SH-SY5Y (cell line): Measurements from ENCODE around the gene SMC1B.

ENCODE experiments used
- GATA2 ChIP-seq: IDR thresholded peaks from 2 replicates; pipeline ENCODE4 v1.6.1; 2011; ENCODE audit warnings: mild to moderate bottlenecking, low read depth, low read length
- GATA3 ChIP-seq: IDR thresholded peaks from 2 replicates; pipeline ENCODE4 v1.6.1; 2011; ENCODE audit warnings: low read depth, mild to moderate bottlenecking, low read length, moderate library complexity

GRCh38 chr22:45309422-45310227, 103.8 kb downstream of the SMC1B start, which contains the start of gene FAM118A:
- no peak; the same call in 1 of the 2 replicates for TF ChIP-seq GATA2
- TF ChIP-seq GATA3, result no peak
